IMR-90 (cell line): ENCODE data around the gene CCDC102A. TPM values are rescaled to one million over a fixed set of nuclear protein-coding genes. Genes with fewer than 3 reads are reported as not detected.

Experiments
- ATAC-seq: fragments of 200-7000 bp; cut with Tn5 transposase; 2 replicates; pipeline ENCODE4 v1.9.1; 2020; ENCODE audit warnings: low read depth, mild to moderate bottlenecking, moderate library complexity
- BruUV-seq: library from RNA; stranded (reverse); fragments of 400-500 nt; replicated peaks from 2 replicates; lab custom pipeline; 2021; lab: Mats Ljungman, UMichigan
- CTCF ChIA-PET: fragments of 300-600 bp; formaldehyde crosslinking; extraction: SDS; loops from one replicate; lab custom pipeline; 2021; ENCODE audit warnings: antibody characterized with exemption; lab: Yijun Ruan, JAX
- POLR2A ChIA-PET: fragments of 300-600 bp; sonication (Branson Sonifier 250); formaldehyde crosslinking; loops from one replicate; lab custom pipeline; 2022; ENCODE audit warnings: antibody characterized with exemption; ENCODE audit not compliant: unreplicated experiment; lab: Charles Lee
- DNase-seq: peaks from one replicate; pipeline ENCODE4 v3.0.0; 2013
- H2AFZ ChIP-seq: replicated peaks from 2 replicates; pipeline ENCODE3; 2013; ENCODE audit warnings: low read length, mild to moderate bottlenecking; ENCODE audit not compliant: poor library complexity
- H2AK5ac ChIP-seq: 2 replicates; pipeline ENCODE4 v1.6.1; 2013; ENCODE audit warnings: low read depth, low read length, inconsistent platforms
- H2AK9ac ChIP-seq: replicated peaks from 2 replicates; pipeline ENCODE3; 2013; ENCODE audit warnings: mild to moderate bottlenecking, low read depth, low read length, moderate library complexity; ENCODE audit not compliant: poor library complexity
- H2BK120ac ChIP-seq: 2 replicates; pipeline ENCODE4 v1.6.1; 2013; ENCODE audit warnings: low read depth, low read length, inconsistent platforms
- H2BK15ac ChIP-seq: 3 replicates; pipeline ENCODE4 v1.6.1; 2013; ENCODE audit warnings: low read depth, low read length, inconsistent platforms
- H2BK20ac ChIP-seq: 2 replicates; pipeline ENCODE4 v1.6.1; 2013; ENCODE audit warnings: low read depth, mild to moderate bottlenecking, inconsistent platforms, low read length, moderate library complexity
- H2BK5ac ChIP-seq: 2 replicates; pipeline ENCODE4 v1.6.1; 2013; ENCODE audit warnings: mild to moderate bottlenecking, low read depth, low read length, inconsistent platforms; ENCODE audit not compliant: poor library complexity, severe bottlenecking
- H3K14ac ChIP-seq: replicated peaks from 2 replicates; pipeline ENCODE4 v1.6.1; 2013; ENCODE audit warnings: low read depth, low read length, inconsistent platforms
- H3K18ac ChIP-seq: 2 replicates; pipeline ENCODE4 v1.6.1; 2013; ENCODE audit warnings: low read depth, low read length, control low read depth
- H3K23ac ChIP-seq: 2 replicates; pipeline ENCODE4 v1.6.1; 2013; ENCODE audit warnings: low read depth, low read length, inconsistent platforms
- H3K27ac ChIP-seq: 2 replicates; pipeline ENCODE4 v1.5.1; 2013; ENCODE audit warnings: mild to moderate bottlenecking, control low read depth, low read length; ENCODE audit not compliant: insufficient read depth
- H3K27me3 ChIP-seq: 2 replicates; pipeline ENCODE4 v1.6.1; 2013; ENCODE audit warnings: low read length; ENCODE audit not compliant: control insufficient read depth, insufficient read depth
- H3K36me3 ChIP-seq: 2 replicates; pipeline ENCODE4 v1.6.1; 2013; ENCODE audit warnings: low read length, mixed read lengths; ENCODE audit not compliant: control insufficient read depth, insufficient read depth
- H3K4ac ChIP-seq: 2 replicates; pipeline ENCODE4 v1.6.1; 2013; ENCODE audit warnings: low read depth, low read length, inconsistent platforms
- H3K4me1 ChIP-seq: 2 replicates; pipeline ENCODE4 v1.6.1; 2013; ENCODE audit warnings: low read length, mixed read lengths; ENCODE audit not compliant: control insufficient read depth, insufficient read depth
- H3K4me2 ChIP-seq: 2 replicates; pipeline ENCODE4 v1.6.1; 2013; ENCODE audit warnings: low read depth, mild to moderate bottlenecking, control low read depth, low read length, moderate library complexity
- H3K4me3 ChIP-seq: 2 replicates; pipeline ENCODE4 v1.5.1; 2013; ENCODE audit warnings: low read depth, mild to moderate bottlenecking, control low read depth, low read length, moderate library complexity; ENCODE audit not compliant: insufficient read depth
- H3K56ac ChIP-seq: 2 replicates; pipeline ENCODE4 v1.6.1; 2013; ENCODE audit warnings: low read length, inconsistent platforms; ENCODE audit not compliant: insufficient read depth; ENCODE audit errors: extremely low read depth
- H3K79me1 ChIP-seq, 2 experiments: 2 replicates each; pipeline ENCODE4 v1.6.1; 2013; ENCODE audit warnings: low read length in 2 of 2, inconsistent platforms in 1 of 2, low read depth in 1 of 2
- H3K9ac ChIP-seq: 2 replicates; pipeline ENCODE4 v1.6.1; 2013; ENCODE audit warnings: low read depth, low read length, control low read depth
- H3K9me1 ChIP-seq: 2 replicates; pipeline ENCODE4 v1.6.1; 2013; ENCODE audit warnings: low read length, inconsistent platforms; ENCODE audit not compliant: insufficient read depth
- H3K9me3 ChIP-seq: 2 replicates; pipeline ENCODE4 v1.6.1; 2013; ENCODE audit warnings: low read length; ENCODE audit not compliant: control insufficient read depth, insufficient read depth
- H4K20me1 ChIP-seq: 2 replicates; pipeline ENCODE4 v1.6.1; 2013; ENCODE audit warnings: low read length, inconsistent platforms; ENCODE audit not compliant: insufficient read depth
- H4K5ac ChIP-seq: 2 replicates; pipeline ENCODE4 v1.6.1; 2013; ENCODE audit warnings: mild to moderate bottlenecking, low read depth, low read length, control low read depth
- H4K8ac ChIP-seq, 2 experiments: 2 replicates each; pipeline ENCODE4 v1.6.1; 2013; ENCODE audit warnings: low read depth in 2 of 2, low read length in 2 of 2, control low read depth in 1 of 2, inconsistent platforms in 1 of 2
- H4K91ac ChIP-seq: 2 replicates; pipeline ENCODE4 v1.6.1; 2013; ENCODE audit warnings: low read depth, low read length, inconsistent platforms; ENCODE audit not compliant: insufficient read depth
- CEBPB ChIP-seq: IDR thresholded peaks from 2 replicates; pipeline ENCODE4 v1.6.1; 2012; ENCODE audit warnings: low read depth, low read length, improper control_type of control experiment
- MXI1 ChIP-seq: IDR thresholded peaks from 2 replicates; pipeline ENCODE4 v1.6.1; 2012; ENCODE audit warnings: low read depth, mild to moderate bottlenecking, low read length, moderate library complexity, borderline replicate concordance
- dilution Hi-C: fragments of 300-500 bp; cut with HindIII; formaldehyde crosslinking; loops from one replicate; pipeline ENCODE4 v1.14.3; 2018; ENCODE audit warnings: low sequenced_read_pairs; ENCODE audit not compliant: unreplicated experiment
- in situ Hi-C: fragments of 300-500 bp; cut with MboI; formaldehyde crosslinking; loops from 3 replicates; pipeline ENCODE4 v1.14.3; 2019; ENCODE audit warnings: low sequenced_read_pairs, inconsistent platforms, mixed read lengths
- intact Hi-C: fragments of 100-400 bp; cut with micrococcal nuclease; formaldehyde crosslinking; loops from 2 replicates; pipeline ENCODE4 v1.10.0; 2022
- polyA plus RNA-seq, 3 experiments: library from polyadenylated mRNA; depleted of rRNA; stranded (reverse); fragments of >200 nt; gene quantifications; 2 replicates each; pipeline ENCODE4 v1.2.3, GENCODE V29; 2012; ENCODE audit warnings: low replicate concordance in 1 of 3
- total RNA-seq: library from RNA; depleted of rRNA; stranded (reverse); fragments of >200 nt; gene quantifications from 2 replicates; pipeline ENCODE4 v1.2.3, GENCODE V29; 2012

Gene CCDC102A
- total and polyA plus RNA-seq, 2 of the 4 experiments (the other 2 are of a cell fraction): 5.4 to 8.5 TPM

GRCh38 chr16:57549730-57550129, 13.4 kb upstream of the CCDC102A start:
- dilution Hi-C loops: no loop called here
- CTCF ChIA-PET: no interaction called here
- in situ Hi-C loops: no loop called here

More at GRCh38 chr16:57549730-57550129, 13.4 kb upstream of the CCDC102A start:
- no peaks in the 10 kb centered on the region for H3K36me3 ChIP-seq
- no peak overlapping the region for H3K56ac ChIP-seq
- no peak overlapping the region for H3K4me2 ChIP-seq
- H3K9me3 ChIP-seq: peaks cover 2% of the 10 kb centered on the region; the same call in 1 of the 2 replicates
- no peak overlapping the region for H2BK5ac ChIP-seq
- H3K9me1 ChIP-seq: no peaks in the 10 kb centered on the region
- H2BK15ac ChIP-seq: no peak overlapping the region
- H2AK5ac ChIP-seq: no peak overlapping the region
- POLR2A ChIA-PET: no interaction called here
- no peaks in the 10 kb centered on the region for H3K4me1 ChIP-seq
- H2BK120ac ChIP-seq: no peak overlapping the region
- H3K23ac ChIP-seq: no peak overlapping the region
- H3K4me3 ChIP-seq: no peak overlapping the region
- H2AK9ac ChIP-seq: no peak overlapping the region
- no peak for DNase-seq
- no peak overlapping the region for H3K4ac ChIP-seq
- H3K27me3 ChIP-seq: peaks cover 12% of the 10 kb centered on the region
- no peak overlapping the region for H3K9ac ChIP-seq
- intact Hi-C loops: no loop called here
- no peak overlapping the region for H3K27ac ChIP-seq
- TF ChIP-seq CEBPB (no peak), MXI1 (no peak)
- no peak overlapping the region for H4K91ac ChIP-seq
- H4K20me1 ChIP-seq: no peaks in the 10 kb centered on the region
- no peak overlapping the region for H2AFZ ChIP-seq
- no peak overlapping the region for H4K8ac ChIP-seq
- no peak for ATAC-seq
- H4K5ac ChIP-seq: no peak overlapping the region
- no TSS peak for BruUV-seq
- no peak overlapping the region for H3K18ac ChIP-seq
- no peaks in the 10 kb centered on the region for H3K79me1 ChIP-seq
- no peak overlapping the region for H2BK20ac ChIP-seq
- H3K14ac ChIP-seq: no peak overlapping the region
